ENCODE measurements around the gene CDKL4.

Gene CDKL4

DNA sequence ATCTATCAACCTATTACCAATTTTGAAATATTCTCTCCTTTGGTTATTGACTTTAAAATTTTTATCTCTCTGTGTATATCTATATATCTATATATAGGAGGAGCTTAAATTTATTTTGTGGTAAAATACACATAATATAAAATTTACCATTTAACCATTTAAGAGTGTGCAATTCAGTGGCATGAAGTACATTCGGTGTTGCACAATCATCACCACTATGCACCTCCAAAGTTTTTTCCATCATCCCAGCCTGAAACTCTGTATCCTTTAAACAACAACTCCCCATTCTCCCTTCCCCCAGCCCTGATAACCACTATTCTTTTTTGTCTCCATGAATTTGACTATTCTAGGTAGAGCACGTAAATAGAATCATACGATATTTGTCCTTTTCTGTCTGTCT is 49.1 kb downstream of the CDKL4 start:
- TF ChIP-seq, protein P1, sequence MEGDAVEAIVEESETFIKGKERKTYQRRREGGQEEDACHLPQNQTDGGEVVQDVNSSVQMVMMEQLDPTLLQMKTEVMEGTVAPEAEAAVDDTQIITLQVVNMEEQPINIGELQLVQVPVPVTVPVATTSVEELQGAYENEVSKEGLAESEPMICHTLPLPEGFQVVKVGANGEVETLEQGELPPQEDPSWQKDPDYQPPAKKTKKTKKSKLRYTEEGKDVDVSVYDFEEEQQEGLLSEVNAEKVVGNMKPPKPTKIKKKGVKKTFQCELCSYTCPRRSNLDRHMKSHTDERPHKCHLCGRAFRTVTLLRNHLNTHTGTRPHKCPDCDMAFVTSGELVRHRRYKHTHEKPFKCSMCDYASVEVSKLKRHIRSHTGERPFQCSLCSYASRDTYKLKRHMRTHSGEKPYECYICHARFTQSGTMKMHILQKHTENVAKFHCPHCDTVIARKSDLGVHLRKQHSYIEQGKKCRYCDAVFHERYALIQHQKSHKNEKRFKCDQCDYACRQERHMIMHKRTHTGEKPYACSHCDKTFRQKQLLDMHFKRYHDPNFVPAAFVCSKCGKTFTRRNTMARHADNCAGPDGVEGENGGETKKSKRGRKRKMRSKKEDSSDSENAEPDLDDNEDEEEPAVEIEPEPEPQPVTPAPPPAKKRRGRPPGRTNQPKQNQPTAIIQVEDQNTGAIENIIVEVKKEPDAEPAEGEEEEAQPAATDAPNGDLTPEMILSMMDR (IDR thresholded peaks at IDR 0.05; ENCODE audit: low read depth, low read length), result no peak
- no peak for DNase-seq (ENCODE audit: extremely low read depth, low read depth)

DNA sequence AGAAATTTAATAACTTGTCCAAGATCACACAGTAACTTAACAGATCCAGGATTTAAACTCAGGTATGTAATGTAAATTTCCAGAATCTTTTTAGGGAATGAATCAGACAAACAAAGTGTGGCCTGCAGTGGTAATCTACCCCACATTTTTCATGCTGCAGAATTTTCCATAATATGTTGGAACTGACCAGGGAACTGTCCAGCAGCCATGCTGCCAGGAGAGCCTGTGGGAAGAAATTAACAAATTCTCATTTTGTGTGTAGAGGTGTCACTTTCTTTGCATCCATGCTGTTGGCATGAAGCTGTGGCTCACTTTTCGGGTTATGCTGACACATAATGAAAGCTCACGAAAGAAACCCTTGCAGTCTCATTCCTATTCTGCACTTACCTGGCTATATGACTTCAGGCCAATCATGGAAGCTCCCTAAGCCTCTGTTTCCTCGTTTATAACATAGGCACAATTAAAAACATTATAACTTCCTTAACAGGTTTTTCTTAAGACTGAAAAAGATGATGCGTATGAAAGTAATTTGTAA is 54.7 kb downstream of the CDKL4 start:
- no peak for DNase-seq (ENCODE audit: extremely low read depth, low read depth)
- TF ChIP-seq, protein P1 (IDR thresholded peaks at IDR 0.05; ENCODE audit: low read depth, low read length), result no peak

DNA sequence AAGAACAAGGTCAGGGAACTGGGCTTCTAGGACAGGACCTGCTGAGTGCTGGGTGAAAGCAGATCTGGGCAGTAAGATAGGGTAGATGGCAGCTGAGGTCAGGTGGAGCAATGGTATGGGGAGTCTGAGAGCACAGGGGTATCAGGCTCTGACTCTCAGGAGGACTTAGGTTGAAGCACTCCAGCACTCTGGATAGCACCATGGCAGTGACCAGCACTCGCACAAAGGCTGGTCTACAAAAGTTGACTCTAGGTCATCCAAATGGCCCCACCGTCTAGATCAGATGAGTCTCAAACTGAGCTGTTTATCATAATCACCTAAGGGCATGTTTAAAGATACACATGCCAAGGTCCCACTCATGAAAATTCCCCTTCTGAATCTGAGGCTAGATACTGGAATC is 60.1 kb downstream of the CDKL4 start:
- TF ChIP-seq, protein P1 (IDR thresholded peaks at IDR 0.05; ENCODE audit: low read depth, low read length), result no peak
- no peak for DNase-seq (ENCODE audit: extremely low read depth, low read depth)

DNA sequence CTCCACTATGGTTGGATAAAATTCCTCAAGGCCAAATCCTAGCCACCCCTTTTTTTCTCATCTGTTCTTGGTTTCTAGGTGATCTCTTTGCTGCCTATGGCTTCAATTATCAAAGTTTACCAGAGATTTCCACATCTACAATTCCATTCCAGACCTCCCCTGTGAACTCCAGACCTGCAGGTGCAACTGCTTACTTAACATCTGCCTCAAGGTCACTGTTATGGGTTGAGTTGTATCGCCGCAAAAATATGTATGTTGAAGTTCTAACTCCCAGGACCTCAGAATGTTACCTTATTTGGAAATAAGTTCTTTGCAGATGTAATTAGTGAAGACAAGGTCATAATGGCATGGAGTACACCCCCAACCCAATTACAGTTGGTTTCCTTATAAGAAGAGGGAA is 62.5 kb downstream of the CDKL4 start:
- TF ChIP-seq, protein P1 (IDR thresholded peaks at IDR 0.05; ENCODE audit: low read depth, low read length), result no peak
- no peak for DNase-seq (ENCODE audit: extremely low read depth, low read depth)

DNA sequence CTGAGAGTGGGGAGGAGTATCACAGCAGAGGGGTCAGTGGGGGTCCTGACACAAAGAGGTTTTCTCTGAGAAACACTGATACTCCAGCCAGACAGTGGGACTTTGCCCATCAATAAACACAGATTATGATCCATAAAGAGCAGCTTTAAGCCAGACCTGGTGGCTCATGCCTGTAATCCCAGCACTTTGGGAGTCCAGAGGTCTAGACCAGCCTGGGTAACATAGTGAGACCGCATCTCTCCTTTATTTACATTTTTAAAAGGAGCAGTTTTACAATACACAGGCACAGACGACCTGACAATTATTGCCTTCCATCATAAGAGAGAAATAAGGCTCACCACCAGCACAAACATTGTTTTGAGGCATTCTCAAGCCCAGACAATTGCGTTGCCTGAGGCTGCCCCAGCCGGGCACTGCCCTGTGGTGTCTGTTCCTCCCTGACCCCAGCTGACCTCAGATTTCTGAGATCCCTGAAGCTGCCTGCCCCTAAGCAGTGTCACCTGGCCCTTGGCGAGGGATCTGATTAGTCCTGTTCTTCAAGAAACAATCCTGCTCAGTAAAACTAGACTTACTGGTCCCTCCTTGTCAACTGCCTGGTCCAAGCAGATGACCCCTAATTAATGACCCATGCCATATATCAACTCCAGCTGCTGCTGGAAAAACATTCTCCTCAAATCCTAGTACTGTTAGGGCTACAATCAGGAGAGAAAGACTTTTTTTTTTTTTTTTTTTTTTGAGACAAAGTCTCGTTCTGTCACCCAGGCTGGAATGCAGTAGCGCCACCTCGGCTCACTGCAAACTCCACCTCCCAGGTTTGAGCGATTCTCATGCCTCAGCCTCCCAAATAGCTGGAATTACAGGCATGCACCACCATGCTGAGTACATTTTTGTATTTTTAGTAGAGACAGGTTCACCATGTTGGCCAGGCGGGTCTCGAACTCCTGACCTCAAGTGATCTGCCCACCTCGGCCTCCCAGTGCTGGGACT is 63.5 kb downstream of the CDKL4 start:
- DNase-seq (ENCODE audit: extremely low read depth, low read depth), result no peak
- TF ChIP-seq, protein P1 (IDR thresholded peaks at IDR 0.05; ENCODE audit: low read depth, low read length), result no peak

DNA sequence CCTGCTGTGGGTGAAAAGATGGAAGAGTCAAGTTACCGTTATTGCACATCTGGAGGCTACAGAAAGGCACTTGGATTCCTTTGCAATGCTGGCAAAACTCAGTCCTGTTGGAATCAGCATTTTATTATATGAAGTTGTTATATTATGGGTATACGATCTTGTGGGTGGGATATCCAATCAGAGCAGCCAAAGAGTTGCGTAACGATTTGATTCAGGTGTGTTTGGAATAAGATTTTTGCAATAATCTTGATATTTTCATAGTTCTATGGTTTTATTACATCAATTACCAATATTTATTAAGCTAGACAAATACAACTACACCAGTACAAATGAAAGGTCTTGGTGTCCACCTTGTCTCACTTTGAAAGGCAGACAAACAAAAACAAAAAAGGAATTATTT is 65.0 kb downstream of the CDKL4 start:
- TF ChIP-seq, protein P1 (IDR thresholded peaks at IDR 0.05; ENCODE audit: low read depth, low read length), result no peak
- no peak for DNase-seq (ENCODE audit: extremely low read depth, low read depth)

DNA sequence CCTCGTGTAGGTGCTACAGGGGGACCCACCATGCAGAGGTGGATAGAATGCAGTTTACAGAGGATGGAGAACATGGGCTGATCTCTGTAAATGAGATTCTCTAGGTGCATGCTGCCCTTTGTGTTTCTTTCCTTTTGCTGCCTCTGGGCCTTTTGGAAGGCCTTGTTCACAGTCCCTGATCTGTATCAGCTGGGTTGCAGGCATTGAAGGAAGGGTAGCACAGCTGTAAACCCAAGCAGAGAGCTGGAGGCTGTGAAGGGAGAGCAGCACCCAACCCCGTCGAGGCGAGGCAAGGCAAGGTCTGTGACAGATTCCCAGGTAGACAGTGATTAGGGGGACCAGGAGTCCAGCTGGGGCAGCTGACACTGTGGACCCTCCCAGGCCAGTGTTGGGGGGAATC is 66.8 kb downstream of the CDKL4 start:
- TF ChIP-seq, protein P1 (IDR thresholded peaks at IDR 0.05; ENCODE audit: low read depth, low read length), result no peak

More for the DNA sequence above, 66.8 kb downstream of the CDKL4 start:
- no peak for DNase-seq (ENCODE audit: extremely low read depth, low read depth)

Data from AG09319 (cell line).